ENCODE results near the gene RBMS3.
"Not testable (repeated sequence)": the region's sequence is repeated elsewhere in the genome, so short reads cannot be mapped to it uniquely, and the experiment has no call there.

Gene RBMS3

GRCh38 chr3:29312395-29312794 lies 31.5 kb downstream of the RBMS3 start:
- no peak for DNase-seq (ENCODE audit: low spot score)

- DNase-seq (ENCODE audit: low spot score) = no peak
Observed at GRCh38 chr3:29312960-29313452, 32.1 kb downstream of the RBMS3 start.

GRCh38 chr3:29313981-29314726 lies 33.3 kb downstream of the RBMS3 start:
- DNase-seq (ENCODE audit: low spot score) = no peak

- no peak for DNase-seq (ENCODE audit: low spot score)
Observed at GRCh38 chr3:29314727-29315088, 33.8 kb downstream of the RBMS3 start.

GRCh38 chr3:29317659-29318173 lies 36.8 kb downstream of the RBMS3 start:
- DNase-seq (ENCODE audit: low spot score) = no peak

GRCh38 chr3:29318251-29318650 lies 37.4 kb downstream of the RBMS3 start:
- no peak for DNase-seq (ENCODE audit: low spot score)

- DNase-seq (ENCODE audit: low spot score) = no peak
Observed at GRCh38 chr3:29319262-29319661, 38.4 kb downstream of the RBMS3 start.

- DNase-seq (ENCODE audit: low spot score) = no peak
Observed at GRCh38 chr3:29319798-29320197, 38.9 kb downstream of the RBMS3 start.

- DNase-seq (ENCODE audit: low spot score) = no peak
Observed at GRCh38 chr3:29322586-29322985, 41.7 kb downstream of the RBMS3 start.

GRCh38 chr3:29324180-29324651 lies 43.3 kb downstream of the RBMS3 start:
- no peak for DNase-seq (ENCODE audit: low spot score)

GRCh38 chr3:29326540-29326939 lies 45.7 kb downstream of the RBMS3 start:
- DNase-seq (ENCODE audit: low spot score) = not testable (repeated sequence)

- no peak for DNase-seq (ENCODE audit: low spot score)
Observed at GRCh38 chr3:29329986-29330890, 49.4 kb downstream of the RBMS3 start.

- no peak for DNase-seq (ENCODE audit: low spot score)
Observed at GRCh38 chr3:29331035-29331434, 50.2 kb downstream of the RBMS3 start.

- no peak for DNase-seq (ENCODE audit: low spot score)
Observed at GRCh38 chr3:29331456-29332194, 50.8 kb downstream of the RBMS3 start.

- no peak for DNase-seq (ENCODE audit: low spot score)
Observed at GRCh38 chr3:29332195-29332637, 51.3 kb downstream of the RBMS3 start.

GRCh38 chr3:29333576-29333975 lies 52.7 kb downstream of the RBMS3 start:
- no peak for DNase-seq (ENCODE audit: low spot score)

GRCh38 chr3:29334706-29335105 lies 53.8 kb downstream of the RBMS3 start:
- DNase-seq (ENCODE audit: low spot score) = peak; percentile 64

- peak; percentile 83 for DNase-seq (ENCODE audit: low spot score)
Observed at GRCh38 chr3:29335438-29335837, 54.6 kb downstream of the RBMS3 start.

GRCh38 chr3:29335943-29336342 lies 55.1 kb downstream of the RBMS3 start:
- no peak for DNase-seq (ENCODE audit: low spot score)

- DNase-seq (ENCODE audit: low spot score) = no peak
Observed at GRCh38 chr3:29337565-29337964, 56.7 kb downstream of the RBMS3 start.

- DNase-seq (ENCODE audit: low spot score) = no peak
Observed at GRCh38 chr3:29338377-29338776, 57.5 kb downstream of the RBMS3 start.
